ENCODE measurements around the gene DDHD1.
"Not testable (repeated sequence)": the region's sequence is repeated elsewhere in the genome, so short reads cannot be mapped to it uniquely, and the experiment has no call there.

The DDHD1 gene

DNA sequence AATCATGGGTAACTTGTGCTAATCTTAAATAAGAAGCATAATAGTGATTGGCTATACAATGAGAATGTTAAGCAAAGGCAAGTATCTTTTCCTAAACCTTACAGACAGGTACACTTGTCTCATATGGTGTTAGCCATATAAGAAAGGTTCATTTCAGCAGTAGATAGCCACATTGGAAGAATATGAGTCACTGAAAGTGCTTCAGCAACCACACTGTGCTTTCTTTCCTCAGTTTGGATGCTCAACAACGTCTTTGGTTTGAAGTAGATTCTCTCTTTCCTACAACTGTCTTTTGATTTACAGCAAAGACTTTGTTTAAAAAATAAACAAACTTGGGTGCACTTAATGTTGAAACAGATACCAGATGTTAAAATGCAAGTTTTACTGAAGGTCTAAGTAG, 8.9 kb downstream of the DDHD1 start:
- DNase-seq = no peak
- TF ChIP-seq POLR2A (IDR thresholded peaks at IDR 0.05; ENCODE audit: low read length) (no peak), GATA1 (IDR thresholded peaks at IDR 0.05; ENCODE audit: low read depth, low read length) (no peak)

DNA sequence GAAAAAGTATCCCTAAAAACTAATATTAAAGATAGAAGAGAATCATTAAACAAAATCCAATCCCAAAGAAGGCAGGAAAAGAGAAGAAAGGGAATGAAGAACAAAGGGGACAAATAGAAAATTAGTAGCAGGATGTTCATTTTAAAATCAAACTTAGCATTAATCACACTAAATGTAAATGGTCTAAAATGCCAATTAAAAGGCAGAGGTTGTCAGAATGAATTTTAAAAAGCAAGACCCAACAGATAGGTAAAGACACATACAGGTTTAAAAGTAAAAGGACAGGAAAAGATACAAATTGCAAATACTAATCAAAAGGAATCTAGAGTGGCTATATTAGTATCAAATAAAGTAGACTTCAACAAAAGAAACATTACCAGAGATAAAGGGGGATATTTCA, 12.5 kb downstream of the DDHD1 start:
- TF ChIP-seq POLR2A (IDR thresholded peaks at IDR 0.05; ENCODE audit: low read length) (no peak), GATA1 (IDR thresholded peaks at IDR 0.05; ENCODE audit: low read depth, low read length) (no peak)

DNA sequence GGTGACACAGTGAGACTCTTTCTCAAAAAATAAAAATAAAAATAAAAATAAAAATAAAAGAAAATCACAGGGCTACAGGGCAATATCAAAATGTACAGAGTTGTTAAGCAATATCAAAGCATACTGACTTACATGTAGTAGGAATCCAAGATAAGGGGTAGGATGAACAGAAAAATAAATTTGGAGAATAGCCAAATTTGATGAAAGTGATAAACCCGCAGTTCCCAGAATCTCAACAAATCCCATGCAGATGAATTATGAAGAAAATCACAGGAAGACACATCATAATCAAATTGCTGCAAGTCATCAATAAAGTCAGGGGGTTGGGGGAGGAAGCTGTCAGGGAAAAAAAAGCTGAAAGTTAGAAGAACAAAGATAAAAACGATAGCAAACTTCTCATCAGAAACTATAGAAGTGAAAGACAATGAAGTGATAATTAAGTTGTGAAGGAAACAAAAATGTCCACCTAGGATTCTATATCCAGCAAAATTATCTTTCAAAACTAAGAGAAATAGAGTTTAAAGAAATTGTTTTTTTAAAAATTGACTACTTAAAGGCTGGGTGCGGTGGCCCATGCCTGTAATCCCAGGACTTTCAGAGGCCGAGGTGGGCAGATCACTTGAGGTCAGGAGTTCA, 15.4 kb downstream of the DDHD1 start:
- DNase-seq = peak in 1 of 2 experiments; percentile 17
- TF ChIP-seq POLR2A (IDR thresholded peaks at IDR 0.05; ENCODE audit: low read length) (no peak), GATA1 (IDR thresholded peaks at IDR 0.05; ENCODE audit: low read depth, low read length) (no peak)

More for the DNA sequence above, 12.5 kb downstream of the DDHD1 start:
- DNase-seq = no peak

DNA sequence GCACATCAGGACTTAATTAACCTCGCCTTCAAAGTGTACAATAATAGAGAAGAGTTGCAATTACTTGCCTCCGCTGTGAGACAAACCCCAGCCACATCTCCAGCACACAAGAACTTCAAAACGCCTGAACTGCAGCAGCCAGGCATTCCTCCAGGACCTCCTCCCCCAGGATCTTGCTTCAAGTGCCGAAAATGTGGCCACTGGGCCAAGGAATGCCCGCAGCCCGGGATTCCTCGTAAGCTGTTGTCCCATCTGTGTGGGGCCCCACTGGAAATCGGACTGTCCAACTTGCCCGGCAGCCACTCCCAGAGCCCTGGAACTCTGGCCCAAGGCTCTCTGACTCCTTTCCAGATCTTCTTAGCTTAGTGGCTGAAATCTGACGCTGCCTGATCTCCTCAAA, 22.6 kb downstream of the DDHD1 start:
- DNase-seq = not testable (repeated sequence)

DNA sequence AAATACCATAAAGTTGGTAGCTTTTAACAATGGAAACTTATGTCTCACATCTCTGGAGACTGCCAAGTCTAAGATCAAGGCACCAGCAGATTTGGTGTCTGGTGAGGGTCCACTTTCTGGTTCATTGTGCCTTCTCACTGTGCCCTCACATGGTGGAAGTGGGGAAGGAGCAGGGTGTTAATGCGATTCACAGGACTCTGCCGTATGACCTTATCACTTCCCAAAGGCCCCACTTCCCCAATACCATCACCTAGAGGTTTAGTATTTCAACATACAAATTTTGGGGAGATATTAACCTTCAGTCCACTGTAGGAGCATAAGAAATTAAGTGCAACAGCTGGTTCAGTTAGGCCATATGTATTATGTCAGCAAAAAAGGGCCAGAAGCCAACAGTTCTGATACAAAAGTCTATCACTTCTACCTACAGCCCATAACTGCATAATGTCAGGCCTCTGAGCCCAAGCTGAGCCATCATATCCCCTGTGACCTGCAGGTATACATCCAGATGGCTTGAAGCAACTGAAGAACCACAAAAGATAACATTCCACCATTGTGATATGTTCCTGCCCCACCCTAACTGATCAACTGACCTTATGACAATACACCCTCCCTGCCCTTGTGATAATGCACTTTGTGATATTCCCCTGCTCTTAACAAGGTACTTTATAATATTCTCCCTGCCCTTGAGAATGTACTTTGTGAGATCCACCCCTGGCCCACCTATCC, 24.7 kb downstream of the DDHD1 start:
- DNase-seq = peak; percentile 14 to 81
- TF ChIP-seq POLR2A (IDR thresholded peaks at IDR 0.05; ENCODE audit: low read length) (no peak), GATA1 (IDR thresholded peaks at IDR 0.05; ENCODE audit: low read depth, low read length) (no peak)

DNA sequence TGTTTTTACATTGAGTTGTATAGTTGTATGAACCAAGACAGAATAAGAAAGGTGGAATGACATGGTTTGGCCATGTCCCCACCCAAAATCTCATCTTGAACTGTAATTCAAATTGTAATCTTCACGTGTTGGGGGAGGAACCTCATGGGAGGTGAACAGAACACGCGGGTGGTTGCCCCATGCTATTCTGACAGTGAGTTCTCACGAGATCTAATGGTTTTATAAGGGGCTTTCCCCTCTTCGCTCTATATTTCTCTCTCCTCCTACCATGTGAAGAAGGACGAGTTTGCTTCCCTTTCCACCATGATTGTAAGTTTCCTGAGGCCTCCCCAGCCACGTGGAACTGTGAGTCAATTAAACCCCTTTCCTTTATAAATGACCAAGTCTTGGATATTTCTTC, 25.3 kb downstream of the DDHD1 start:
- no peak for TF ChIP-seq POLR2A (IDR thresholded peaks at IDR 0.05; ENCODE audit: low read length)
- no peak for TF ChIP-seq GATA1 (IDR thresholded peaks at IDR 0.05; ENCODE audit: low read depth, low read length)
- DNase-seq = no peak

DNA sequence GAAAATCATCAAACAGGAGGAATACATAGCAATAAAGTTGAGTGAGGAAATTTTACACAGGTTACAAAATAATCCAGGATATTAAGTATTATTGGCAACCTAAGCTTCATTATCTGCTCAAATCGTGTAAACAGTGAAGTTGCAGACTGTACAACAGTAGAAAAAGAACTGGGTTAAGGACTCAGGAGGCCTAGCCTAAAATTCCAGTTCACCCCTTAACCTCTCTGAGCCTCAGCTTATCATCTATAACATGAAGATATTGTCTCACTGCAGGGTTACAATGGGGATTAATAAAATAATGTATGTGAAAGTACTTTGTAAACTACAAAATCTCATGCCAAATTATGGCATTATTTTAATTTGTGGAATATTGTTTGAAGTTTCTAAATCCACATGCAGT, 26.0 kb downstream of the DDHD1 start:
- no peak for TF ChIP-seq GATA1 (IDR thresholded peaks at IDR 0.05; ENCODE audit: low read depth, low read length)
- no peak for TF ChIP-seq POLR2A (IDR thresholded peaks at IDR 0.05; ENCODE audit: low read length)
- no peak for DNase-seq

DNA sequence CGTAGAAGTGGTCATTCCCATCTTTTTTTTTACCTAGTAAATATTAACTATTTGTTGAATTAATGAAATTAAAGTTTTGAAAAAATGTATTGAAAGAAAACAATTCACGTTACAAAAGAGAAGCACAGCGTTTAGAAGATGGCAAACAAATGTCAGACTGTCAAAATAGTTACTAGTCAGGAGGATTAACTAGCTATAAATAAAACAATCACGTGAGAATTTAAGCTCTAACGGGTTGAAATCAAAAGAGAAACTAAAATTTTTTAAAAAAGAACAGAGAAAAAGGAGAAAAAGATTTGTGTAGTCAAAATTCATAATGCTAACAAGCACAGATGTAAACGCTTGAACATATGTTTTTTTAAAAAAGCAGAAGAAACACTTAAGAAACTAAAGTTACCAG, 26.4 kb downstream of the DDHD1 start:
- DNase-seq = no peak
- no peak for TF ChIP-seq GATA1 (IDR thresholded peaks at IDR 0.05; ENCODE audit: low read depth, low read length)
- no peak for TF ChIP-seq POLR2A (IDR thresholded peaks at IDR 0.05; ENCODE audit: low read length)

DNA sequence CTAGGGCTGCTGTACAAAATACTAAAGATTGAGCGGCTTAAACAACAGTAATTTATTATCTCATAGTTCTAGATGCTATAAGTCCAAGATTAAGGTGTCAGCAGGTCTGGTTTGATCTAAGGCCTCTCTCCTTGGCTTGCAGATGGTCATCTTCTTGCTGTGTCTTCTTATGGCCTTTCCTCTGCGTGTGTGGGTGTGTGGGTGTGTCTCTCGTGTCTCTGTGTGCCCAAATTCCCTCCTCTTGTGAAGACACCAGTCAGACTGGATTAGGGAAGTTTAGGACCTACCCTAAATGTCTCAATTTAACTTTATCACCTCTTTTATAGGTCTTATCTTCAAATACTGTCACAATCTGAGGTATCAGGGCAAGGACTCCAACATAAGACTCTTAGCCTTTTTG, 28.3 kb downstream of the DDHD1 start:
- peak; percentile 9 to 13 for DNase-seq
- TF ChIP-seq GATA1 (IDR thresholded peaks at IDR 0.05; ENCODE audit: low read depth, low read length) = no peak
- TF ChIP-seq POLR2A (IDR thresholded peaks at IDR 0.05; ENCODE audit: low read length) = no peak

DNA sequence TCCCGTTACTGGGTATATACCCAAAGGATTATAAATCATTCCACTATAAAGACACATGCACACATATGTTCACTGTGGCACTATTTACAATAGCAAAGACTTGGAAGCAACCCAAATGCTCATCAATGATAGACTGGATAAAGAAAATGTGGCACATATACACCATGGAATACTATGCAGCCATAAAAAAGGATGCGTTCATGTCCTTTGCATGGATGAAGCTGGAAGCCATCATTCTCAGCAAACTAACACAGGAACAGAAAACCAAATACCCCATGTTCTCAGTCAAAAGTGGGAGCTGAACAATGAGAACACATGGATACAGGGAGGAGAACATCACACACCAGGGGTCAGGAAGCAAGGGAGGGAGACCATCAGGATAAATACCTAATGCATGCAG, 31.7 kb downstream of the DDHD1 start:
- not testable (repeated sequence) for DNase-seq

DNA sequence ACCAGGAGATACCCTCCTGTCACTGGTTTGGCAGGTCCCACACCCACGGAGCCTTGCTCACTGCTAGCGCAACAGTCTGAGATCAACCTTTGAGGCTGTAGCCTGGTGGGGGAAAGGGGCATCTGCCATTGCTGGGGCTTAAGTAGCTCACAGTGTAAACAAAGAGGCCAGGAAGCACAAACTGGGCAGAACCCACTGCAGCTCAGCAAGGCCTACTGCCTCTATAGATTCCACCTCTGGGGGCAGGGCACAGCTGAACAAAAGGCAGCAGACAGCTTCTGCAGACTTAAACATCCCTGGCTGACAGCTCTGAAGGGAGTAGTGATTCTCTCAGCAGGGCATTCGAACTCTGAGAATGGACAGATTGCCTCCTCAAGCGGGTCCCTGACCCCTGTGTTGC, 35.6 kb downstream of the DDHD1 start:
- DNase-seq = not testable (repeated sequence)

DNA sequence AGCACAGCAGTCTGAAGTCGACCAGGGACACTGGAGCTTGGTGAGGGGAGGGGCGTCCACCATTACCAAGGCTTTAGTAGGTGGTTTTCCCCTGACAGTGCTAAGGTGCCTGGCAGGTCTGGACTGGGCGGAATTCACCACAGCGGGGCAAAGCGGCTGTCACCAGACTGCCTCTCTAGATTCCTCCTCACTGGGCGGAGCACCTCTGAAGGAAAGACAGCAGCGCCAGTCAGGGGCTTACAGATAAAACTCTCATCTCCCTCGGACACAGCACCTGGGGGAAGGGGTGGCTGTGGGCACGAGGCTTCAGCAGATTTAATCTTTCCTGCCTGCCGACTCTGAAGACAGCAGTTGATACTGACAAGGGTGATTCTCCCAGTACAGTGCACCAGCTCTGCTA, 39.1 kb downstream of the DDHD1 start:
- peak; percentile 42 to 88 for DNase-seq
- no peak for TF ChIP-seq POLR2A (IDR thresholded peaks at IDR 0.05; ENCODE audit: low read length)
- TF ChIP-seq GATA1 (IDR thresholded peaks at IDR 0.05; ENCODE audit: low read depth, low read length) = no peak

DNA sequence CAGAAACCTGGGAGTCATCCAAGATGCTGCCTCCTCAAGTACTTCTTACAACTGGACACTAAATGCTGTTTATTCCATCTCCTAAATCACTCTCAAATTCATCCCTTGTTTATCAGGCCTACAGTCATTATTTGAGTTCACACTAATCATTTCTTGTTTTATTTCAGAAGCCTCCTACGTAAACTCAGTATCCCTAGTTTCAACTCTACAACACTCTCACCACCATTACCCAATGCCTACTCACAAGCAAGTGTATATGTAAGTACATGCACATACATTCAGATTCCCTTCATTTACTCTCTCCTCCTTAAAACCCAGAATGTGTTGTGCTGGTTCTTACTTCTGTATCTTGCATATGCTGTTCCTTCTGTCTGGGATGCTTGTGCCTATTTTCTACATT, 43.0 kb downstream of the DDHD1 start:
- TF ChIP-seq POLR2A (IDR thresholded peaks at IDR 0.05; ENCODE audit: low read length) = no peak
- no peak for TF ChIP-seq GATA1 (IDR thresholded peaks at IDR 0.05; ENCODE audit: low read depth, low read length)
- peak; percentile 39 to 45 for DNase-seq

DNA sequence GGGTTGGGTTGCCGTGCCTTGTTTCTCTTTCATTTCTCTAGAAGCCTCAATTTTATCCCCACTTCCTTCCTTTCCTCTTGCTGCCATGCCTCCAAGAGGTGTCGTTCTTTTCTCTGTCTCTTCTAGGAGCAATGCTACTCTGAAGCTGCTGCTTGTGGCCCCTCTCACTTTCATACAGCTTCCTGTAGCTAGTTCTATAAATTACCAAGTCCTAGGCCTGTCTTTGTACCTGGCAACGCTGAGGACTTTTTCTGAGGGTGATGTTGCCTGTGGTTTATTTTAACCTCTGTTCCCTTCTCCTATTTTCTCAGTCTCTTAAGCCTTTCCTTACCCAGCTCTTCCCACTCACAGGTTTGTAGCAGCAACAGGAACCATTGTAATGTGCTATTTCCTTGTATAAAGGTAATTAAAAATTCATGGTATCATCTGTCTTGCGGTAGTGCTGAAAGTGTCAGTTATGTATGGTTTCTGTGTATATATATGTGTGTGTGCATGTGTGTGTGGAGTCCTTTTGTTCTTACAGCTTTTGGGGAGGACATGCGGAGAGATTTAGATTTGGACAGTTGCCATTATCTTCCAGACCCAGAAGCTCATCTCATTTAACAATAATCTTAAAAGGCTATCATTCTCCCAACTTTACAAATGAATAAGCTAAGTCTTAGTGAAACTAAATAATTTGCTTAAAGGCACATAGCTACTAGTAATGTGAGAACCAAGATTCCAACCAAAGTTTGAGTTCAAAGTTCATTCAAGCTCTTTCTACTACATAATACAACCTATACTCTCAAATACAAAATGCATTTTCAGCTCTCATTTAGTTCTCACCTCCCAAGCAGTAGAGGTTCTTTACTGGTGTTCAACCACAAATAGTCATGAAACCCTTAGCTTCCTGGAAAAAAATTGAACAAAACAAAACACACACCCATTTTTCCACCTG, 43.8 kb downstream of the DDHD1 start:
- peak; percentile 75 for DNase-seq
- no peak for TF ChIP-seq GATA1 (IDR thresholded peaks at IDR 0.05; ENCODE audit: low read depth, low read length)
- TF ChIP-seq POLR2A (IDR thresholded peaks at IDR 0.05; ENCODE audit: low read length) = no peak
